CD4-positive, alpha-beta memory T cell (primary cell): ENCODE data around the gene PXYLP1. TPM values are rescaled to one million over a fixed set of nuclear protein-coding genes. Genes with fewer than 3 reads are reported as not detected.

Source experiments
- CTCF ChIA-PET: fragments of 350-600 bp; sonication (Branson Sonifier 250); formaldehyde crosslinking; loops from one replicate; lab custom pipeline; 2021; ENCODE audit warnings: inconsistent platforms; ENCODE audit not compliant: partially characterized antibody; lab: Charles Lee
- POLR2A ChIA-PET: fragments of 350-600 bp; sonication (Branson Sonifier 250); formaldehyde crosslinking; loops from one replicate; lab custom pipeline; 2021; ENCODE audit not compliant: partially characterized antibody; lab: Charles Lee
- DNase-seq, 5 donors: peaks; one replicate each; pipeline versions ENCODE4 v3.0.0 to v3.0.0-alpha.2; 2020 to 2022; ENCODE audit warnings: mixed read lengths in 1 of 5
- H3K27ac ChIP-seq: one replicate; pipeline ENCODE4 v1.7.0; 2013; ENCODE audit warnings: low read depth, low read length
- H3K27me3 ChIP-seq: 2 replicates; pipeline ENCODE4 v1.7.0; 2013; ENCODE audit warnings: mild to moderate bottlenecking, low read length, moderate library complexity; ENCODE audit not compliant: insufficient read depth
- H3K36me3 ChIP-seq: 2 replicates; pipeline ENCODE4 v1.7.0; 2013; ENCODE audit warnings: mild to moderate bottlenecking, low read length, moderate library complexity; ENCODE audit not compliant: insufficient read depth
- H3K4me1 ChIP-seq: 2 replicates; pipeline ENCODE4 v1.7.0; 2013; ENCODE audit warnings: mild to moderate bottlenecking, low read length, moderate library complexity; ENCODE audit not compliant: insufficient read depth
- H3K4me3 ChIP-seq, 2 donors: one replicate each; pipeline ENCODE4 v1.7.0; 2013; ENCODE audit warnings: low read length in 2 of 2, mild to moderate bottlenecking in 1 of 2
- H3K9me3 ChIP-seq, 2 donors: one replicate each; pipeline ENCODE4 v1.7.0; 2013; ENCODE audit warnings: low read length in 2 of 2, control low read depth in 1 of 2; ENCODE audit not compliant: control insufficient read depth in 1 of 2
- H3K27ac Mint-ChIP-seq, 7 donors: one replicate each; pipeline ENCODE4 v1.8.0; 2020 to 2021; ENCODE audit warnings: mixed read lengths in 7 of 7, mild to moderate bottlenecking in 6 of 7, inconsistent platforms in 3 of 7, moderate library complexity in 3 of 7
- H3K27me3 Mint-ChIP-seq, 2 donors: one replicate each; pipeline ENCODE4 v1.8.0; 2020 to 2021; ENCODE audit warnings: mixed read lengths in 2 of 2
- H3K36me3 Mint-ChIP-seq, 2 donors: one replicate each; pipeline ENCODE4 v1.8.0; 2020 to 2021; ENCODE audit warnings: mixed read lengths in 2 of 2, inconsistent platforms in 1 of 2, mild to moderate bottlenecking in 1 of 2
- H3K4me1 Mint-ChIP-seq, 4 donors: one replicate each; pipeline ENCODE4 v1.8.0; 2020 to 2021; ENCODE audit warnings: mixed read lengths in 4 of 4, mild to moderate bottlenecking in 1 of 4
- H3K4me3 Mint-ChIP-seq, 8 donors: one replicate each; pipeline ENCODE4 v1.8.0; 2020 to 2021; ENCODE audit warnings: mixed read lengths in 8 of 8, mild to moderate bottlenecking in 7 of 8, moderate library complexity in 6 of 8, inconsistent platforms in 3 of 8
- H3K9me3 Mint-ChIP-seq, 8 donors: one replicate each; pipeline ENCODE4 v1.8.0; 2020 to 2021; ENCODE audit warnings: mixed read lengths in 8 of 8, mild to moderate bottlenecking in 5 of 8, inconsistent platforms in 3 of 8, moderate library complexity in 1 of 8
- intact Hi-C: fragments of 100-400 bp; cut with micrococcal nuclease; formaldehyde crosslinking; loops from one replicate; pipeline ENCODE4 v1.15.1; 2023
- polyA plus RNA-seq, 2 donors: library from polyadenylated mRNA; unstranded; fragments of 300-500 nt; fragmentation: Illumina TruSeq; gene quantifications; one replicate each; pipeline ENCODE4 v1.2.3, GENCODE V29; 2021
- total RNA-seq, 2 experiments: library from RNA; stranded (reverse); gene quantifications; one replicate each; pipeline ENCODE4 v1.2.3, GENCODE V29; 2021

PXYLP1 gene
- total and polyA plus RNA-seq, 4 experiments from 2014 or later, result 5.2 to 22.6 (median 12.0) TPM

- Mint-ChIP-seq H3K4me1 (no peaks in the 10 kb centered on the region), H3K27me3 (peaks cover 9 to 15% of the 10 kb centered on the region in 2 donors), H3K27ac (peak overlapping the region in 1 of 7 donors; percentile 43), H3K4me3 (no peak overlapping the region), H3K36me3 (no peaks in the 10 kb centered on the region), H3K9me3 (peaks cover 0 to 4% (median 0%) of the 10 kb centered on the region in 8 donors)
- Histone ChIP-seq H3K27me3 (no peaks in the 10 kb centered on the region), H3K27ac (no peak overlapping the region), H3K4me3 (no peak overlapping the region), H3K9me3 (no peaks in the 10 kb centered on the region), H3K4me1 (no peaks in the 10 kb centered on the region), H3K36me3 (no peaks in the 10 kb centered on the region)
- ChIA-PET CTCF (no interaction called here), POLR2A (no interaction called here)
- no peak for DNase-seq
- intact Hi-C loops, result no loop called here
Observed at GRCh38 chr3:141337523-141337854, 105.9 kb downstream of the PXYLP1 start.

- Histone ChIP-seq H3K27me3 (no peaks in the 10 kb centered on the region), H3K4me1 (no peaks in the 10 kb centered on the region), H3K36me3 (no peaks in the 10 kb centered on the region), H3K27ac (no peak overlapping the region), H3K9me3 (no peaks in the 10 kb centered on the region), H3K4me3 (no peak overlapping the region)
- ChIA-PET CTCF (no interaction called here), POLR2A (no interaction called here)
- Mint-ChIP-seq H3K36me3 (no peaks in the 10 kb centered on the region), H3K4me3 (no peak overlapping the region), H3K9me3 (peaks cover 0 to 4% (median 0%) of the 10 kb centered on the region in 8 donors), H3K27me3 (peaks cover 9 to 15% of the 10 kb centered on the region in 2 donors), H3K27ac (no peak overlapping the region), H3K4me1 (no peaks in the 10 kb centered on the region)
- intact Hi-C loops, result no loop called here
- DNase-seq, result no peak
Observed at GRCh38 chr3:141337991-141338390, 106.4 kb downstream of the PXYLP1 start.

GRCh38 chr3:141338881-141339280 lies 107.3 kb downstream of the PXYLP1 start:
- Mint-ChIP-seq H3K27ac (peak overlapping the region in 1 of 7 donors; percentile 27), H3K27me3 (peaks cover 9 to 15% of the 10 kb centered on the region in 2 donors), H3K9me3 (peaks cover 0 to 4% (median 0%) of the 10 kb centered on the region in 8 donors), H3K4me1 (no peaks in the 10 kb centered on the region), H3K4me3 (no peak overlapping the region), H3K36me3 (no peaks in the 10 kb centered on the region)
- H3K27me3 ChIP-seq, result no peaks in the 10 kb centered on the region
- H3K4me3 ChIP-seq, result no peak overlapping the region
- H3K36me3 ChIP-seq, result no peaks in the 10 kb centered on the region
- H3K4me1 ChIP-seq, result no peaks in the 10 kb centered on the region
- no peak for DNase-seq
- CTCF ChIA-PET, result no interaction called here
- intact Hi-C loops, result no loop called here
- POLR2A ChIA-PET, result no interaction called here
- H3K9me3 ChIP-seq, result no peaks in the 10 kb centered on the region
- no peak overlapping the region for H3K27ac ChIP-seq

GRCh38 chr3:141341536-141341935 lies 109.9 kb downstream of the PXYLP1 start:
- ChIA-PET CTCF (interaction anchor here (0.7 kb wide), 1 partner anchor 28 kb away, joined by 3 read pairs; no protein-coding TSS in a partner anchor), POLR2A (no interaction called here)
- Mint-ChIP-seq H3K4me3 (no peak overlapping the region), H3K27me3 (peaks cover 3 to 13% of the 10 kb centered on the region in 2 donors), H3K36me3 (no peaks in the 10 kb centered on the region), H3K4me1 (no peaks in the 10 kb centered on the region), H3K27ac (no peak overlapping the region), H3K9me3 (peaks cover 0 to 4% (median 0%) of the 10 kb centered on the region in 8 donors)
- no peaks in the 10 kb centered on the region for H3K27me3 ChIP-seq
- no peaks in the 10 kb centered on the region for H3K36me3 ChIP-seq
- intact Hi-C loops, result no loop called here
- no peak overlapping the region for H3K27ac ChIP-seq
- no peaks in the 10 kb centered on the region for H3K9me3 ChIP-seq
- no peaks in the 10 kb centered on the region for H3K4me1 ChIP-seq
- no peak for DNase-seq
- H3K4me3 ChIP-seq, result no peak overlapping the region

- DNase-seq, result no peak
- CTCF ChIA-PET, result interaction anchor here (0.7 to 1.8 kb wide), 3 partner anchors 18 to 96 kb away, joined by 3 to 5 read pairs (median 4); no protein-coding TSS in a partner anchor
- intact Hi-C loops, result no loop called here
- Mint-ChIP-seq H3K36me3 (no peaks in the 10 kb centered on the region), H3K27me3 (peaks cover 3 to 13% of the 10 kb centered on the region in 2 donors), H3K4me3 (no peak overlapping the region), H3K27ac (no peak overlapping the region), H3K9me3 (peaks cover 0 to 4% (median 0%) of the 10 kb centered on the region in 8 donors), H3K4me1 (no peaks in the 10 kb centered on the region)
- Histone ChIP-seq H3K9me3 (no peaks in the 10 kb centered on the region), H3K36me3 (no peaks in the 10 kb centered on the region), H3K4me1 (no peaks in the 10 kb centered on the region), H3K27me3 (no peaks in the 10 kb centered on the region), H3K4me3 (no peak overlapping the region), H3K27ac (no peak overlapping the region)
- POLR2A ChIA-PET, result interaction anchor here (0.7 kb wide), 1 partner anchor 63 kb away, joined by 3 read pairs; no protein-coding TSS in a partner anchor
Observed at GRCh38 chr3:141342386-141342785, 110.8 kb downstream of the PXYLP1 start.

GRCh38 chr3:141343077-141343476 lies 111.5 kb downstream of the PXYLP1 start:
- Histone ChIP-seq H3K9me3 (no peaks in the 10 kb centered on the region), H3K4me1 (no peaks in the 10 kb centered on the region), H3K27ac (no peak overlapping the region), H3K27me3 (no peaks in the 10 kb centered on the region), H3K4me3 (no peak overlapping the region), H3K36me3 (no peaks in the 10 kb centered on the region)
- no peak overlapping the region for H3K4me3 Mint-ChIP-seq
- no peak for DNase-seq
- intact Hi-C loops, result no loop called here
- peaks cover 0 to 4% (median 0%) of the 10 kb centered on the region in 8 donors for H3K9me3 Mint-ChIP-seq
- ChIA-PET POLR2A (interaction anchor here (0.7 kb wide), 1 partner anchor 62 kb away, joined by 3 read pairs; no protein-coding TSS in a partner anchor), CTCF (interaction anchor here (1.8 kb wide), 1 partner anchor 17 kb away, joined by 5 read pairs; no protein-coding TSS in a partner anchor)
- no peaks in the 10 kb centered on the region for H3K4me1 Mint-ChIP-seq
- H3K36me3 Mint-ChIP-seq, result no peaks in the 10 kb centered on the region
- no peak overlapping the region for H3K27ac Mint-ChIP-seq
- peaks cover 3 to 13% of the 10 kb centered on the region in 2 donors for H3K27me3 Mint-ChIP-seq

- CTCF ChIA-PET, result interaction anchor here (1.6 to 1.8 kb wide), 2 partner anchors 17 to 117 kb away, joined by 4 to 5 read pairs; no protein-coding TSS in a partner anchor
- no peak overlapping the region for H3K27ac Mint-ChIP-seq
- H3K27me3 Mint-ChIP-seq, result peaks cover 6 to 11% of the 10 kb centered on the region in 2 donors
Observed at GRCh38 chr3:141343865-141344271, 112.2 kb downstream of the PXYLP1 start.

More at GRCh38 chr3:141343865-141344271, 112.2 kb downstream of the PXYLP1 start:
- no peaks in the 10 kb centered on the region for H3K4me1 Mint-ChIP-seq
- POLR2A ChIA-PET, result no interaction called here
- intact Hi-C loops, result no loop called here
- Histone ChIP-seq H3K4me3 (no peak overlapping the region), H3K27me3 (no peaks in the 10 kb centered on the region), H3K4me1 (no peaks in the 10 kb centered on the region), H3K9me3 (no peaks in the 10 kb centered on the region), H3K36me3 (no peaks in the 10 kb centered on the region), H3K27ac (no peak overlapping the region)
- peaks cover 0 to 4% (median 0%) of the 10 kb centered on the region in 8 donors for H3K9me3 Mint-ChIP-seq
- DNase-seq, result no peak
- H3K36me3 Mint-ChIP-seq, result no peaks in the 10 kb centered on the region
- no peak overlapping the region for H3K4me3 Mint-ChIP-seq
